ENCODE results near the gene BPHL.
"Not testable (repeated sequence)": the region's sequence is repeated elsewhere in the genome, so short reads cannot be mapped to it uniquely, and the experiment has no call there.

The BPHL gene

DNA sequence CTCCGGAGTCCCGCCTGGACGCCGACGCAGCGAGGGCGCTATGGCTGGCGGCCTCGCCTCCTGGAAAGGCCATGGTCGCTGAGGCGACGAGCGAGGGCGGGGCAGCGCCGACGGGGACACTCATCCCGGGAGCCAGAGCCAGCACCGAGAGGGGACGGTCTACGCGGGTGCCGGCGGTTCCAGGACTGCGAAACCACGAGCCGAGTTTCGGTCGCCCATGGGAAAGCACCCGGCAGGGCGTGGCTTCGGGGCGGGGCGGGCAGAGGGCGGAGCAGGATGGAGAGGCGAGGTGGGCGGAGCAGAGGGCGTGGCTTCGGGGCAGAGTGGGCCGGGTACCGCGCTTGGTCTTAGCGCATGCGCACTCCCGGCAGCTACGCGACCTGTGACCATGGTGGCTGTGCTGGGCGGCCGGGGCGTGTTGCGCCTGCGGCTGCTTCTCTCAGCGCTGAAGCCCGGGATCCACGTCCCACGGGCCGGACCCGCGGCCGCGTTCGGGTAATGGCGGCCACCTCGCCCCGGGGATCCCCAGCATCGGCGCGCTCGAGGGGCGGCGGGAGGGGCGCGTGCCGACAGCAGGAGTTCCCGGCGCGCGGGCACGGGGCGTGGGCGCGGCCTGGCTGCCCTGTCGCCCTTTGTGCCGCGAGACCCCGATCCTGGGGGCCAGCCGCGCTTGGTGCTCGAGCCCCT is at the start of gene BPHL:
TSS of gene BPHL (plus strand) at position 359 of the 687 bp plus-strand sequence. CDS start at position 389, 30 bp downstream.
- DNase-seq (ENCODE audit: low read depth): peak; percentile 86

DNA sequence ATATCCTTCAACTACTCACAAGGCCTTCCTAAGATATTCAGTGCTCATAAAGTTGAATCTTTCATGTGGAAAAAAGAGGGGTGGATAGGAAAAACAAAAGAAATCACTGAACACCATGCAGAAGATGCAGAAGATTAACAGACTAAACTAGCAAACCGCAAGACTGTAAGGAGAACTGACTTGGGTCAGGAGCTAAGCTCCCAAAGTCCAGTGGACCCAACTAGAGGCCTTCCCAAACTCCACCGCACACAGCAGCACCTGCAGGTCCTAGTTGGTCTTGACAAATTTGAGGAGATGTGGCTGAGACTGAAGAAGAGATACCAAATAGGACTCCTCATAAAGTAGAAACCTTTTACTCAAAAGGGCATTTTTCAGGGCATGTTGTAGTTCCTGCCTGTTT is 46.9 kb upstream of the BPHL start:
- DNase-seq (ENCODE audit: low read depth): no peak

DNA sequence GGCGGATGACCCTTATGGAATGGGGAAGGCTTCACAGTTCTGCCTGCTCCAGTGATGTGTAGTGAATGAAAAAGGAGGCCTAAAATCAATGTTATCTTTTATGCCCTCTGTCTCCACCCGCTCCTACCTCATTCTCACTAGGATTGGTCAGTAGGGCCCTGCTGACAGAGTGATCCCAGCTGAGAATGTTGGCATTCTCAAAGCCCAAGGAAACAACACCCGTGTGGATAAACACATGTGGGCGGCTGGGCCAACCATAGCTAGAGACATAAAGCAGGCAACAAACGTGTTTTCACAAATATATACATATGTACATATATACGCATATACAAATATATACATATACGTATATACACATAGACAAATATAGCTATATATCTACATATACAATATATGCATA is 45.7 kb upstream of the BPHL start:
- DNase-seq (ENCODE audit: low read depth): no peak

DNA sequence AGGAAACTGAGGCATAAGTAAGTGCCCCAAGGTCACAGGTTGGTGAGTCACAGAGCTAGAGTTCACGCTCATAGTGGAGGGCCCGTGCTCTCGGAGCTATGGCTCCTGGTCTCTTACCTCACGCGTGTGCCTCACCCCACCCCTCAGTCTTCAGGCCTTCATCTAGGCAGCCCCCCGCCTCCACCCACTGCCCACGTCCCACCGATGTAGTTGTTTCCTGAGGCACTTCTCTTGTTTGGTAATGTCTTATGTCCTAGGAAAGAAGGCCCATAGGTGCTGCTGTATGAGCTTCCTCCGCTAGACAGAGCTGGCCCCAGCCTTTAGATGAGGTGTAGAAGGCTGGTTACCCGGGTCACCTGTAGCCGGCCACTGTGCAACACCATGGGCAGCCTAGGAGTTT is 45.1 kb upstream of the BPHL start:
- no peak for DNase-seq (ENCODE audit: low read depth)

DNA sequence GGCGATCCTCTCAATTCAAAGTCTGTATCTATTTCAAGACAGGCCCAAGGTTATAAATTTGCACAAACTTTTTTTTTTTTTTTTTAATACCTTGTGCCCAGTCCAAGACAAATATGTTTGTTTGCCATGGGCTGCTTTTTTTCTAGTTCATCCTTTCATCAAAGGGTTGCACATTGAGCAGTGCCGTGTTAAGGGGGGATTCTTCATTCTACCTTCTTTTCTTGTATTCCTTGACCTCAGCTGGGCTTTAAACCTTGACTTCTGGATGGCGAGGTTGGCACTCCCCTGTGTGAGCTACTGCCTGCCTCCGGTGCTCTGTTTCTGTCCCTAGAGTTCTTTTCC is 42.8 kb upstream of the BPHL start:
- no peak for DNase-seq (ENCODE audit: low read depth)

DNA sequence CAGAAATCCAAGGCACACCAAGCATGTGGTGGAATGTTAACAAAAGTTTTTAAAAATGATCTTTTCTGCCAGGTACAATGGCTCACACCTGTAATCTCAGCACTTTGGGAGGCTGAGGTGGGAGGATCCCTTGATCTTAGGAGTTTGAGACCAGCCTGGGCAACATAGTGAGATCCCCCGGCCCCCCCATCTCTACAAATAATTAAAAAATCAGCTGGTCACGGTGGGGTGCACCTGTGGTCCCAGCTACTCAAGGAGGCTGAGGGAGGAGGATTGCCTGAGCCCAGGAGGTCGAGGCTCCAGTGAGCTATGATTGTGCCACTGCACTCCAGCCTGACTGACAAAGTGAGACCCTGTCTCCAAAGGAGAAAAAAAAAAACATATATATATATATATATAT is 42.2 kb upstream of the BPHL start:
- DNase-seq (ENCODE audit: low read depth): no peak

DNA sequence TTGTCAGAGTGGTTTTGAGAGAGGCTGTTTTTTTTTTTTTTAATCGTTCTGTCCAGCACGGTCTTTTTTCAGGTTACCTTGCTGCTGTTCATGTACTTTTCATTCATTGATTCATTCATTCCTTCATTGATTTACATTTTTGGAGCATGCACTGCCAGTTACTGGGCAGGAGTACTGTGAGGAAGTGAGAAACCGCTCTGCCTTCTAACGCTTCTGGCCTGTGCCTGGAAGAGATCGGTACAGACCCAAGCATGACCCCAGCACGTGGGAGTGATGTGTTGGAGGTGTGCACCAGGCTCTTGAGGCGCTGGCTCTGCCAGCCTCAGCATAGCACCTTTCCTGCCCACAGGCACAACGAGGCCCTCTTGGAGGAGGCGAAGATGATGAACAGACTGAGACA is 41.1 kb upstream of the BPHL start:
- no peak for DNase-seq (ENCODE audit: low read depth)

DNA sequence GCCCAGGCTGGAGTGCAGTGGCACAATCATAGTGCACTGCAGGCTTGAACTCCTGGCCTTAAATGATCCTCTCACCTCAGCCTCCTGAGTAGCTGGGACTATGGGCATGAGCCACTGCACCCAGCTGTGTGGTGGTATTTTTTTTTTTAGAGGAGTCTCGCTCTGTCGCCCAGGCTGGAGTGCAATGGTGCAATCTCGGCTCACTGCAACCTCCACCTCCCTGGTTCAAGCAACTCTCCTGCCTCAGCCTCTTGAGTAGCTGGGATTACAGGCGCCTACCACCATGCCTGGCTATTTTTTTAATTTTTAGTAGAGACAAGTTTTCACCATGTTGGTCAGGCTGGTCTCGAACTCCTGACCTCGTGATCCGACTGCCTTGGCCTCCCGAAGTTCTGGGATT is 39.6 kb upstream of the BPHL start:
- DNase-seq (ENCODE audit: low read depth): not testable (repeated sequence)

DNA sequence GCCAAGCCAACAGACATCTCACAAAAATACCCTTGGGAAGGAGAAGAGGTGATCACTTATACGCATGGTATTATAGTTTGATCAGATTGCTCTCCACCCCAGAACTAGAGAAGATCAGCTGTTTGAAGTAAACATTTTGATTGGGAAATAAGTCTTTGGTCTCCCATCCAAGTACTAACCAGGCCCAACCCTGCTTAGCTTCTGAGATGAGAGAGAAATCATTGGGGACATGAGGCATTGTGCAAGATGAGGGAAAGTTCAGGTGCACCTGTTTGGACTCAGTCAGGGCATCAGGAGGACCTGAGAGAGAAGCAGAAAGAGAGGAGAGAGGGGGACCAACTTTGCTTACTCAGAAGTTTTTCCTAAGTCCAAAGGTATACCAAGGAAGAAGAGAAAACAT is 38.8 kb upstream of the BPHL start:
- no peak for DNase-seq (ENCODE audit: low read depth)

DNA sequence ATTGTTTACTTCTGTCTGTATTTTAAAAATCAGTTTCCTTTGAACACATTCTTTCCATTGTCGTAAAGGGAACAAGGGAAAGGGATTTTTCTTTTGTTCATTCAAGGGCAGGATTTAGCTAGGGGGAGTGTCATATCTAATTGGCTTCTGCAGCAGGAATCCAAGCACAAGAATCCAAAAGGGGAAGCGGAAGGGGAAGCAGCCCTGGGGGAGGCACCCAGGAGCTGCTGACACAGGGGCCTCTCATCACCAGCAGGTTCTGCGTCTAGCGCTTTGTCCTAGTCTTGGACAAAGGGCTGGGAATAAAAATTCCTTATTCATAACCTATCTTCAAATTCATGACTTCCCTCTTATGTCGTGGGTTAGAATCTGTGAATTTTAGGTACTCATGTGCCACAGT is 36.6 kb upstream of the BPHL start:
- DNase-seq (ENCODE audit: low read depth): no peak

DNA sequence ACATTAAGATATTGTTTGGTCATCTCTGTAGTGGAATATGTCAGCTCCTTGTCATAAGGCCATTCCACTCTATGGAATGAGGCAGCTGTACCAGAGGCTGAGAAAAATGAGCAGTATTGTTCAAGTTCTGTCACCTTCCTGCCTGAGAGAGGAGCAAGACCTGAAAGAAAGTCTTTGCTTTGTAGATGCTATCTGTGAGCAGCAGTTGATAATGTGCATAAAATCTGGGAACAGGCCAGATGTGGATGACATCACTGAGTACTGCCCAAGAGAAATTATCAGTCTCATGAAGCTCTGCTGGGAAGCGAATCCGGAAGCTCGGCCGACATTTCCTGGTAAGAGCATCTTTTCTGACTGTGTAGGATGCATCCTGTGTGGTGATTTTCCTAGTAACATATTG is 33.4 kb upstream of the BPHL start:
- DNase-seq (ENCODE audit: low read depth): no peak

DNA sequence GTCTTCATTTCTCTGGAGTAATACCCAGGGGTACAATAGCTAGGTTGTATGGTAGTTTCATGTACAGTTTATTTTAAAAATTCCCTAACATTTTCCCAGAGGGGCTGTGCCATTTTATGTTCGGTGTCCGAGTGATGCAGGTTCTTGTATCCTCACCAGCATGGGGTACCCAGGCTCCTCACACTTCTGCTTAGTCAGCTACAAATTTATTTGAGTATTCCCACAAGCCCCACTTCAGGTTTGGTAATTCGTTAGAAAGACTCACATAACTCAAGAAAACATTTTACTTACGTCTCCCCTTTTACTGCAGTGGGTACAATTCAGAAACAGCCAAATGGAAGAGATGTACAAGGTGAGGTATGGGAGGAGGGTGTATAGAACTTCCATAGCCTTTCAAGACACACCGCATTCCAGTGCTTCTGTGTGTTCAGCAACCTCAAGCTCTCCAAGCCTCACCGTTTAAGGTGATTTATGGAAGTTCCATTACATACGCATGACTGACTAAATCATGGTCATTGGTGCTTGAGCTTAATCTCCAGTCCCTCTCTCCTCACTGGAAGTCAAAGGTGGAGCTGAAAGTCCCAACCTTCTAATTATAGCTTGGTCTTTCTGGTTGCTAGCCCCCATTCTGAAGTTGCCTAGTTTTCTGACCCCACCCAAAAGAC is 32.1 kb upstream of the BPHL start:
- DNase-seq (ENCODE audit: low read depth): no peak

DNA sequence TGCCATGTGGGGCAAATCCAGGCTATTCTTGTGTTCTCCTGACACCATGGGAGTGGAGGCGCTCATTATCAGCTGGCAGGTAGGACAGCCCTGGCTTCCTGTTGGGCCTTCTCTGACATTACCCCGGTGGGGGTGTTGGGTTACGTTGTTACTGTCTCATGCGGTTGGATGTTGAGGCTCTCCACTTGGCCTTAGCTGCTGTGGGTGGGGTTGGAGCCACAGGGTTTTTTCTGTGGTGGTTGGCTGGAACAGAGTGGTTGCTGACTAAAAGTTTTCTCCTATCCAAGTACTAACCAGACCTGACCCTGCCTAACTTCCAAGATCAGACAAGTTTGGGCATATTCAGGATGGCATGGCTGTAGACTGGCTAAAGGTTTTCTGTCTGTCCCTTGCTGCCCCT is 30.1 kb upstream of the BPHL start:
- no peak for DNase-seq (ENCODE audit: low read depth)

DNA sequence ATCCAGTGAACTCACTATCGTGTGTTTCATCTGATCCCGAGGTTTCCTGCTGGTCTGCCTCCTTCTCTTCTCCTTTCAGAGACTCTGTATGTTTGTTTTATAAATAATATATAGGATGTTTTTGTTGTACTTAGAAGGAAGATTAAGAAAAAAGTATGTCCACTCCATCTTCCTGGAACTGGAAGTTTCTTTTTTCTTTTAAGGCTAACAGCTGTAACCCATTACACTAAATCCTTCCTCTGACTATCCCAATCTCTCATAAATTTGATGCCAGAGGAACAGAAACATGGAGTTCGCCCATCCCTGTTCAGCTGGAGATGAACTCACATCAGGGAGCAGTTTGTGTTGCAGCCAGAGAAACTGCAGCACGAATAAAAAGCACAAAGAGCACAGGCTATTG is 29.5 kb upstream of the BPHL start:
- DNase-seq (ENCODE audit: low read depth): peak; percentile 52

DNA sequence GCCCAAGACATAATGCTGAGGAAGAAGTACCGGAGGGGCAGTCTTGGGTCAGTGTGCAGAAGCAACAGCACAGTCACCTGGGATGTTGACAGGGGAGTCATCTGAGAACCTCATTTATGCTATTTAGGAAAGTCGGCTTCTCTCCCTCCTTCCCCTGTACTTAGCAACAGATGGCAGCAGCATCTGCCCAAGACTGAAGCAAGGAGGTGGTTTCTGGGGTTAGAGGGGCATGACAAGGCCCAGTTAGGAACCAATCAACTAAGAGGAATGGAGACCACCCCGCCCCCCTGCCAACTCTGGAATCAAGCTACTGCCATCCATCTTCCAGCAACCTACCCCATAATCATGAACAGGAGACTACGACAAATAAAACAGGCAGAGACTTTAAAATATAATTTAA is 28.5 kb upstream of the BPHL start:
- DNase-seq (ENCODE audit: low read depth): no peak

DNA sequence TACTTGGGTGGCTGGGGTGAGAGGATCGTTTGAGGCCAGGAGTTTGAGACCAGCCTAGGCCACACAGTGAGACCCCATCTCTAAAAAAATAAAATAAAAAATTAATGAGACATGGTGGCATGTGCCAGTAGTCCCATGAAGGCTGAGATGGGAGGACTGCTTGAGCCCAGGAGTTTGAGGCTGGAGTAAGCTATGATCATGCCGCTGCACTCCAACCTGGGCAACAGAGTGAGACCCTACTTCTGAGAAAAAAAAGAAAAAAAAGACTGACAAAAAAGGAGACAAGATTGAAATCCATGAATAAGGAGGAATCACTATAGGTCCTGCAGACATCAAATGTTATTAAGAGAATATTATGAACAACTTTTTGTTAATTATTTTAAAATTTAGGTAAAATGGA is 23.7 kb upstream of the BPHL start:
- no peak for DNase-seq (ENCODE audit: low read depth)

DNA sequence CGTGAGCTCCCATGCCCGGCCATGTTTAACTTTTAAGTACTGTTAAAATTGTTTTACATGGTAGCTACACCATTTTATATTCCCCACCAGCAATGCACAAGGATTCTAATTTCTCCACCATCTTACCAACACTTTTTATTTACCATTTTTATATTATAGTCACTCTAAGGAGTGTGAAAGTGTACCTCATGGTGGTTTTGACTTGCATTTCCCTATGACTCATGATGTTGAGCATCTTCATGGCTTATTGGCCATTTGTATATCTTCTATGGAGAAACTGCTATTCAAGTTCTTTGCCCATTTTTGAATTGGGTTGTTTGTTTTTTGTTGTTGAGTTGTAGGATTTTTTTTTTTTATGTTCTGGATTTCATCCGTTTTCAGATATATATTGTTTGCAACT is 15.6 kb upstream of the BPHL start:
- no peak for DNase-seq (ENCODE audit: low read depth)

DNA sequence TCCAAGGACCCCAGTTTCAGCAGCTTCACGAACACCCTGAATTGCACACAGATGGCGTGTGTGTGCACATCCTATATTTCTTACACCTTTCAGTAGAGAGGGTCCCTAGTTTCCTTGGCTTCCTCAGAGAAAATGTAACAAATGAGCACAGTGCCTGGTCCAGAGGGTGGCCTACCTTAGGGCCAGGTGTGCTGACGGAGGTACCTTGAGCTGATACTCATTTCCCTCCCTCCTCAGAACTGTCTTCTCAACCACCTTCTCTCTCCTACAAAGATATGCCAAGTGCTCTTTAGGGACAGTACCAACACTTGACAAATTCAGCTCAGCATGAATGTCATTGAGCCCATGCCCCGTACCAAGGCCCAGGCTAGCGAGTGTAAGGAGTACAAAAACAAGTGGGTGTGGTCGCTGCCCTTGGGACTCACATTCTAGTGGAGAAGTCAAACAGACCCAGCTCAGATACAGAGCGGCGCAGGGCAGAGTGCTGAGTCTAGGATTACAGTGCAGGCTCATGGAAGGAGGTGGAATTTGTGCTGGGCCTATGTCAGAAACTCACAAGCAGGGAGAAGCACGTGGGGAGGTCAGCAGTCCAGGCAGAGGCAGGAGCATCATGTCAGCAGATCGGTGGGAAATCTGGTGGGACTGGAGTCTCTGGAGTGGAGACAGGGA is 9.6 kb upstream of the BPHL start:
- no peak for DNase-seq (ENCODE audit: low read depth)

DNA sequence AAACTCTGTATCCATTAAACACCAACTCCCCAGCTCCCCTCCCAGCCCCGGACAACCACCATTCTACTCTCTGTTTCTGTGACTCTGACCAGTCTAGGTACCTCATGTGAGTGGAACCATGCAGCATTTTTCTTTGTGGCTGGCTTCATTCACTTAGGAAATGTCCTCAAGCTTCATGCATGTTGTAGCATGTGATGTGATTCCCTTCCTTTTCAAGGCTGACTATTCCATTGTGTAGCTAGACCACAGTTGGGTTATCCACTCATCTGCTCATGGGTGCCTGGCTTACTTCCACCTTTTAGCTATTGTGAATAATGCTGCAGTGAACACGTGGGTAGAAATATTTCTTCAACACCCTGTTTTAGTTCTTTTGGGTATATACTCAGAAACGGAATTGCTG is 8.8 kb upstream of the BPHL start:
- no peak for DNase-seq (ENCODE audit: low read depth)

DNA sequence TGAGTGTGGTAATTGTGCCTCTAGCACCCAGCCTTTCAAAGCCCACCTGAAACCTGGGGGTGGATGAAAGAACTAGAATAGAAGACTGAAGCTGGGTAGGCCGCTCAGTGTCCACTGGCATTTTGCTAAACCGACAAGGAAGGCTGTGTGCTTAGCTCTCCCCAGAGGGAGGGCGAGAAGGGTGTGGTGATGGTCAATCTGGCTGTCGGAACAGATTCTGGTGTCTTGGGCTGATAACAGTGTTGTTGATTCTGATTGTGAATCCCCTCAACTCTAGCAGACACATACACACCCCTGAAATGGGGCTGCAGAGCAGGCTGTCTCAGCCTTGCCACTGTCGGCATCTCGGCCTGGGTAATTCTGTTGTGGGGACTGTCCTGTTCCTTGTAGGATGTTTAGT is 4.1 kb upstream of the BPHL start:
- no peak for DNase-seq (ENCODE audit: low read depth)

DNA sequence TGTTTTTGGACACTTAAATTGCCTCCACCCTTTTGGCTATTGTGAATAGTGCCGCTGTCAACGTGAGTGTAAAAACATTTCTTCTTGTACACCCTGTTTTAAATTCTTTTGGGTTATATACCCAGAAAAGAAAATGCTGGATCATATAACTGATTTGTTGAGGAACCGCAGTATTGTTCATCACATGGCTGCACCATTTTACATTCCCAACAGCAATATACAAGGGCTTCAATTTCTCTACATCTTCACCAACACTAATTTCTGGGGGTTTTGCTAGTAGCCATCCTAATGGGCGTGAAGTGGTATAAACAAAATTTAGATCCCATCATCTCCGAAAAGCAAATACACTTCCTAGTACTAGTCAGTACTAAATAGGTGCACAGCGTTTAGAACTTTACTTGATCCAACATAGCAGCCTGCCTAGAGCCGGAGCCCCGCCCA is 579 bp upstream of the BPHL start:
- no peak for DNase-seq (ENCODE audit: low read depth)

DNA sequence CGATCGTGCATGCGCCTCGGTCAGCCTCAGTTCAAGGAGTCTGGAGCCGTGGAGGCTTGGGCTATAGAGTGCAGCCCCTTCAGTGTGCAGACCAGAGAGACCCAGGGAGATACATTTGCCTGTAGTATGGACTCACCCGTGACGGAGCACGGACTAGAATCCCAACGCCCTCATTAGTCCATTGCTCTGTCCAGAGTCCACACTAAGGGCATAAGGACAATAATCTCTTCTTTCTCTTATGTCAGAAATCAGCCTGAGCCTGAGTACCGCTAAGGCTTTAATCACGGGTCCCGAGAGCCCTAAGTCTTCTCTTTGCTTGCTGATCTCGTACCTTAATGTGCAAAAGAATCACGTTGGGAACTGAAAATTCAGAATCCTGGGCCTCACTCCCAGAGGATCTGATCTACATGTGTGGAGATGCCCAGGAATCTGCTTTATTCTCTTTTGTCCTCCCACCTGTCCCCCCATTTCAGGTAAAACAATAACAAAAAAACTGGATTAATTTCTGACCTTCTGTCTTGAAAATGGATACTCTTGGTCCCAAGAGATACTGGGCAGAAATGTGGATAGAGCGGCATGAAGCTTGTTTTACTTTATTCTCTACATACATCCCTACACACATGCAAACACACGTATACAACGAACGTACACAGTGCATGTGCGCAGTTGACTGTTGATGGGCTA is 671 bp downstream of the BPHL start:
- DNase-seq (ENCODE audit: low read depth): no peak

DNA sequence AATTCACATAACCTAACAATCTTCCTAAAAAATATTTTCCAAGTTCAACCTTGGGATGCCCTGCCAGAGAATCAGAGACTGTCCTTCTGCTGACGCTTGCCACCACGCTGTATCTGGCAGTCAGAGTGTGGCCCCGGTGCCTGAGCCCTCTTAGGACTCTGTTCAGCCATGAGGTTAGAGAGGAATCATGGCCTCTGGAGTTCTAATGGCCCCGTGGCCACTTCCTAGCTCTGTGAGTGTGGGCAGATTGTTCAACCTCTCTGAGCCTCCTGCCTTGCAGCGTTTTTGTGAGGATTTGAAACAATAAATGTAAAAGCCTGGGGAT is 2.2 kb downstream of the BPHL start:
- no peak for DNase-seq (ENCODE audit: low read depth)

Measured in GM04504 (cell line).